ENCODE measurements around the gene P2RX4. TPM values are rescaled to one million over a fixed set of nuclear protein-coding genes. Genes with fewer than 3 reads are reported as not detected.

The P2RX4 gene
- 8.3 and 9.5 TPM in 2 replicates for total RNA-seq (2012; rRNA removed)
- 12.6 and 13.6 TPM in 2 replicates for polyA plus RNA-seq (2012; rRNA removed)
- polyA plus RNA-seq (2012; cell fraction: cytosol; rRNA removed) = 19.9 and 29.3 TPM in 2 replicates
- polyA plus RNA-seq (2012; cell fraction: nucleus; rRNA removed; ENCODE audit: low replicate concordance) = 19.5 and 20.0 TPM in 2 replicates
- Bru-seq, nascent RNA = percentile 56 among the genes with signal in this experiment
- percentile 55 among the genes with signal in this experiment for BruChase-seq, experiment 1, labeled RNA remaining after a 6-hour chase
- BruChase-seq, experiment 2, labeled RNA remaining after a 2-hour chase = percentile 43 among the genes with signal in this experiment
- long read RNA-seq, transcript P2RX4-202 (12 exons, 2,032 nt) = major isoform, 11 of 17 reads
- long read RNA-seq, partial matches to known transcripts = 1 of 17 reads
- long read RNA-seq, other reads (novel, unspliced or antisense) = 4 of 17 reads

DNA sequence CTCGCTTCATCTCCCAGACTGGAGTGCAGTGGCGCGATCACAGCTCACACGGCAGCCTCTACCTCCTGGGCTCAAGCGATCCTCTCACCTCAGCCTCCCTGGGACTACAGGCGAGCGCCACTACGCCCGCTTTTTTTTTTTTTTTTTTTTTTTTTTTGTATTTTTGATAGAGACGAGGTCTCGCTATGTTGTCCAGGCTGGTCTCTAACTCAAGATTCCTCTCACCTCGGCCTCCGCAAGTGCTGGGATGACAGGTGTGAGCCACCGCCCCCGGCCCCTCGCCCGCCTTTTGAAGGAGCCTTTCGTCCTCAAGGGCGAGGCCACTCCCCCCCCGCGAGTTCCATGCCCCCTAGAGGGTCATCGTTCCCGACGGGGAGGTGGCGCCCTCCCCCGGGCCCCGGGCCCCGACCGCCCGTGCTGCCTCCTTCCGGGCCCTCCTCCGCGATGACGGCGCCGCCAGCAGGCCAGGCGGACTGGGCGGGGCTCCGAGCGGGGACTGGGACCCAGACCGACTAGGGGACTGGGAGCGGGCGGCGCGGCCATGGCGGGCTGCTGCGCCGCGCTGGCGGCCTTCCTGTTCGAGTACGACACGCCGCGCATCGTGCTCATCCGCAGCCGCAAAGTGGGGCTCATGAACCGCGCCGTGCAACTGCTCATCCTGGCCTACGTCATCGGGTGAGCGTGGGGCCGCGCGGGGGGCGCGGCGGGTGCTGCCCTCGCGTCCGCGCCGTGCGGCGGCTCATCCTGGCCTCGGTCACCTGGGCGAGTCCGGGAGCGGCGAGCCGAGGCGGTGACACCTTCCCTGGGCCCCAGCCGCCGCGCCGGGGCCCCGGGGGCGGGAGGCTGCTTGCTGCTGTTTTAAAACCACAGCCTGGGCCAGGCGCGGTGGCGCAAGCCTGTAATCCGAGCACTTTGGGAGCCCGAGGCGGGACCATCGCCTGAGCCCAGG lies at the start of gene P2RX4:
TSS of gene P2RX4 (plus strand) at position 506 of the 949 bp plus-strand sequence. CDS start at position 542, 36 bp downstream.
- peak within 1 kb of the TSS; percentile 78 for H3K27ac ChIP-seq (ENCODE audit: insufficient read depth, low read length)
- intact Hi-C loops (cut with micrococcal nuclease) = loop anchor here (5.0 kb wide), 2 partner anchors 83 to 98 kb away; no protein-coding TSS in a partner anchor
- H3K4ac ChIP-seq (ENCODE audit: low read depth, low read length) = peak within 1 kb of the TSS; percentile 95
- H2AFZ ChIP-seq (replicated peaks; ENCODE audit: low read length, poor library complexity) = peak within 1 kb of the TSS; percentile 99
- H3K27me3 ChIP-seq (ENCODE audit: control insufficient read depth, insufficient read depth, low read length) = no peaks in the 10 kb centered on the region
- no peaks in the 10 kb centered on the region for H3K9me3 ChIP-seq (ENCODE audit: control insufficient read depth, insufficient read depth, low read length)
- ChIA-PET CTCF (no interaction called here), POLR2A (ENCODE audit: unreplicated experiment) (no interaction called here)
- peak within 1 kb of the TSS; percentile 96 for H3K4me3 ChIP-seq (ENCODE audit: insufficient read depth, low read depth, low read length)
- H3K9me1 ChIP-seq (ENCODE audit: insufficient read depth, low read length) = peaks cover 4% of the 10 kb centered on the region
- peak within 1 kb of the TSS; percentile 79 for H3K23ac ChIP-seq (ENCODE audit: low read depth, low read length)
- peak within 1 kb of the TSS; percentile 81 for H2AK5ac ChIP-seq (ENCODE audit: low read depth, low read length)
- peak within 1 kb of the TSS; percentile 93 for H2BK120ac ChIP-seq (ENCODE audit: low read depth, low read length)
- H3K4me1 ChIP-seq (ENCODE audit: control insufficient read depth, insufficient read depth, low read length) = peaks cover 6% of the 10 kb centered on the region
- H2BK5ac ChIP-seq (ENCODE audit: low read depth, low read length, poor library complexity, severe bottlenecking) = peak within 1 kb of the TSS; percentile 91
- peak within 1 kb of the TSS; percentile 50; the same call in 1 of the 2 replicates for H2BK20ac ChIP-seq (ENCODE audit: low read depth, low read length)
- H3K18ac ChIP-seq (ENCODE audit: low read depth, low read length) = peak within 1 kb of the TSS; percentile 79
- H4K91ac ChIP-seq (ENCODE audit: insufficient read depth, low read depth, low read length) = peak within 1 kb of the TSS; percentile 91; the same call in 1 of the 2 replicates
- peak within 1 kb of the TSS; percentile 95 for H3K4me2 ChIP-seq (ENCODE audit: low read depth, low read length)
- no peaks in the 10 kb centered on the region for H3K36me3 ChIP-seq (ENCODE audit: control insufficient read depth, insufficient read depth, low read length)
- peaks cover 2 to 31% of the 10 kb centered on the region in 2 experiments; a peak in 3 of 4 replicates for H3K79me1 ChIP-seq (ENCODE audit: low read depth in 1 of 2, low read length in 2 of 2)
- BruUV-seq (replicated peaks) = no TSS peak
- peak within 1 kb of the TSS; percentile 58; the same call in 1 of the 2 replicates for H3K56ac ChIP-seq (ENCODE audit: extremely low read depth, insufficient read depth, low read length)
- ATAC-seq (ENCODE audit: low read depth) (peak; percentile 91), DNase-seq (peak; percentile 73)
- peak within 1 kb of the TSS; percentile 83 for H3K14ac ChIP-seq (replicated peaks; ENCODE audit: low read depth, low read length)
- H4K8ac ChIP-seq (ENCODE audit: low read depth in 2 of 2, low read length in 2 of 2) = peak within 1 kb of the TSS; percentile 41 to 97; a peak in 3 of 4 replicates
- H4K20me1 ChIP-seq (ENCODE audit: insufficient read depth, low read length) = no peaks in the 10 kb centered on the region
- in situ Hi-C loops (cut with MboI; ENCODE audit: low sequenced_read_pairs) = no loop called here
- dilution Hi-C loops (cut with HindIII; ENCODE audit: low sequenced_read_pairs, unreplicated experiment) = no loop called here
- H2AK9ac ChIP-seq (replicated peaks; ENCODE audit: low read depth, low read length, poor library complexity) = peak within 1 kb of the TSS; percentile 80
- H3K9ac ChIP-seq (ENCODE audit: low read depth, low read length) = peak within 1 kb of the TSS; percentile 72
- WGBS, 2 experiments (ENCODE audit: extremely low coverage in 2 of 2, insufficient read length in 1 of 2) = 2% methylated on average over 52 of the region's 97 CpGs; no CpG with 5 or more reads in 1 of the 2 experiments
- peak within 1 kb of the TSS; percentile 88; the same call in 2 of the 3 replicates for H2BK15ac ChIP-seq (ENCODE audit: low read depth, low read length)
- H4K5ac ChIP-seq (ENCODE audit: low read depth, low read length) = peak within 1 kb of the TSS; percentile 87
- TF ChIP-seq NFE2L2 (IDR thresholded peaks at IDR 0.05; ENCODE audit: low read depth, low read length) = no peak
- peak; percentile 88 for TF ChIP-seq POLR2A (IDR thresholded peaks at IDR 0.05; ENCODE audit: low read depth, low read length)
- peak; percentile 6 for TF ChIP-seq BHLHE40 (IDR thresholded peaks at IDR 0.05; ENCODE audit: low read depth, low read length)
- TF ChIP-seq RFX5 (IDR thresholded peaks at IDR 0.05; ENCODE audit: low read depth, low read length) = no peak
- 0 out of 2 replicates have a peak, but pooled peaks have one; percentile 31 for TF ChIP-seq CTCF (conservative IDR thresholded peaks at IDR 0.05; ENCODE audit: low read depth, low read length)
- no peak for TF ChIP-seq MAFK (IDR thresholded peaks at IDR 0.05; ENCODE audit: low read depth, low read length)
- no peak for TF ChIP-seq RCOR1 (IDR thresholded peaks at IDR 0.05; ENCODE audit: insufficient replicate concordance, low read length)
- no peak for TF ChIP-seq MAZ (IDR thresholded peaks at IDR 0.05; ENCODE audit: borderline replicate concordance, low read depth, low read length)
- TF ChIP-seq FOS (IDR thresholded peaks at IDR 0.05; ENCODE audit: low read depth, low read length) = no peak
- TF ChIP-seq, protein P1, sequence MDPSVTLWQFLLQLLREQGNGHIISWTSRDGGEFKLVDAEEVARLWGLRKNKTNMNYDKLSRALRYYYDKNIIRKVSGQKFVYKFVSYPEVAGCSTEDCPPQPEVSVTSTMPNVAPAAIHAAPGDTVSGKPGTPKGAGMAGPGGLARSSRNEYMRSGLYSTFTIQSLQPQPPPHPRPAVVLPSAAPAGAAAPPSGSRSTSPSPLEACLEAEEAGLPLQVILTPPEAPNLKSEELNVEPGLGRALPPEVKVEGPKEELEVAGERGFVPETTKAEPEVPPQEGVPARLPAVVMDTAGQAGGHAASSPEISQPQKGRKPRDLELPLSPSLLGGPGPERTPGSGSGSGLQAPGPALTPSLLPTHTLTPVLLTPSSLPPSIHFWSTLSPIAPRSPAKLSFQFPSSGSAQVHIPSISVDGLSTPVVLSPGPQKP (IDR thresholded peaks at IDR 0.05; ENCODE audit: borderline replicate concordance, low read depth, low read length) = no peak
- TF ChIP-seq SMC3 (IDR thresholded peaks at IDR 0.05; ENCODE audit: low read depth, low read length) = no peak; the same call in 1 of the 2 replicates
- TF ChIP-seq CEBPB (IDR thresholded peaks at IDR 0.05; ENCODE audit: low read depth, low read length) = peak; percentile 90
